Measurements from ENCODE around the gene RNF34.
A peak's percentile ranks its signal among the peaks of the same experiment; 100 is the strongest.

RNF34 gene

DNA sequence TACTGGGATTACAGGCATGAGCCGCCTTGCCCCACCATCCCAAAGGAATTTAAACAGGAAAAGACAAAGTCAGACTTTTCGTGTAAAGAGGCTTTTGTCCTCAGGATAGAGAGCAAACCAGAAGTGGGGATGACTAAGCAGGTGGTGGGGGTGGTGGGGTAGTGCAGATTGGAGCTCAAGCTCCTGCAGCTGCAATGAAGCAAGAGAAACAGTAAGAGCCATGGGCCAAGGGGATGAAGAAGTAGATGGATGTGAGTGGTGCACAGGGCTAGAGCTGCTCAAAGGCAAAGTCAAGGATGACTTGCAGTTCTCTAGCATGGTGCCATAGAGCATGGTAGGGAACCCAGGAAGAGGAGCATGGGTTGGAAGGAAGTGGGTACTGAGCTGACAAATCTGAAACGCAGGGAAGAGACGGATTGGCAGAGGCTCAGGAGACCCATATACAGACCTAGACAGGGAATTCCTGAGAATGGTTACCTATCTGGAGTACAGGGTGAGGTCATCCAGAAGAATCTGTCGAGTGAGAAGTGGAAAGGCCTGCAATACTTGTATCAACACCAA, 11.4 kb upstream of the RNF34 start:
- DNase-seq (ENCODE audit: low read depth in 1 of 2, low spot score in 1 of 2), result peak; percentile 72 to 94
- TF ChIP-seq GABPA (IDR thresholded peaks at IDR 0.05; ENCODE audit: low read depth) (no peak), POLR2AphosphoS5 (IDR thresholded peaks at IDR 0.05; ENCODE audit: low read depth) (peak; percentile 49; the same call in 1 of the 2 replicates), SPI1 (IDR thresholded peaks at IDR 0.05; ENCODE audit: borderline replicate concordance, low read depth) (peak; percentile 64; the same call in 1 of the 2 replicates)
- TF ChIP-seq, protein P1, sequence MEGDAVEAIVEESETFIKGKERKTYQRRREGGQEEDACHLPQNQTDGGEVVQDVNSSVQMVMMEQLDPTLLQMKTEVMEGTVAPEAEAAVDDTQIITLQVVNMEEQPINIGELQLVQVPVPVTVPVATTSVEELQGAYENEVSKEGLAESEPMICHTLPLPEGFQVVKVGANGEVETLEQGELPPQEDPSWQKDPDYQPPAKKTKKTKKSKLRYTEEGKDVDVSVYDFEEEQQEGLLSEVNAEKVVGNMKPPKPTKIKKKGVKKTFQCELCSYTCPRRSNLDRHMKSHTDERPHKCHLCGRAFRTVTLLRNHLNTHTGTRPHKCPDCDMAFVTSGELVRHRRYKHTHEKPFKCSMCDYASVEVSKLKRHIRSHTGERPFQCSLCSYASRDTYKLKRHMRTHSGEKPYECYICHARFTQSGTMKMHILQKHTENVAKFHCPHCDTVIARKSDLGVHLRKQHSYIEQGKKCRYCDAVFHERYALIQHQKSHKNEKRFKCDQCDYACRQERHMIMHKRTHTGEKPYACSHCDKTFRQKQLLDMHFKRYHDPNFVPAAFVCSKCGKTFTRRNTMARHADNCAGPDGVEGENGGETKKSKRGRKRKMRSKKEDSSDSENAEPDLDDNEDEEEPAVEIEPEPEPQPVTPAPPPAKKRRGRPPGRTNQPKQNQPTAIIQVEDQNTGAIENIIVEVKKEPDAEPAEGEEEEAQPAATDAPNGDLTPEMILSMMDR (IDR thresholded peaks at IDR 0.05; ENCODE audit: insufficient read depth, low read length), result no peak
- TF ChIP-seq, protein P2, sequence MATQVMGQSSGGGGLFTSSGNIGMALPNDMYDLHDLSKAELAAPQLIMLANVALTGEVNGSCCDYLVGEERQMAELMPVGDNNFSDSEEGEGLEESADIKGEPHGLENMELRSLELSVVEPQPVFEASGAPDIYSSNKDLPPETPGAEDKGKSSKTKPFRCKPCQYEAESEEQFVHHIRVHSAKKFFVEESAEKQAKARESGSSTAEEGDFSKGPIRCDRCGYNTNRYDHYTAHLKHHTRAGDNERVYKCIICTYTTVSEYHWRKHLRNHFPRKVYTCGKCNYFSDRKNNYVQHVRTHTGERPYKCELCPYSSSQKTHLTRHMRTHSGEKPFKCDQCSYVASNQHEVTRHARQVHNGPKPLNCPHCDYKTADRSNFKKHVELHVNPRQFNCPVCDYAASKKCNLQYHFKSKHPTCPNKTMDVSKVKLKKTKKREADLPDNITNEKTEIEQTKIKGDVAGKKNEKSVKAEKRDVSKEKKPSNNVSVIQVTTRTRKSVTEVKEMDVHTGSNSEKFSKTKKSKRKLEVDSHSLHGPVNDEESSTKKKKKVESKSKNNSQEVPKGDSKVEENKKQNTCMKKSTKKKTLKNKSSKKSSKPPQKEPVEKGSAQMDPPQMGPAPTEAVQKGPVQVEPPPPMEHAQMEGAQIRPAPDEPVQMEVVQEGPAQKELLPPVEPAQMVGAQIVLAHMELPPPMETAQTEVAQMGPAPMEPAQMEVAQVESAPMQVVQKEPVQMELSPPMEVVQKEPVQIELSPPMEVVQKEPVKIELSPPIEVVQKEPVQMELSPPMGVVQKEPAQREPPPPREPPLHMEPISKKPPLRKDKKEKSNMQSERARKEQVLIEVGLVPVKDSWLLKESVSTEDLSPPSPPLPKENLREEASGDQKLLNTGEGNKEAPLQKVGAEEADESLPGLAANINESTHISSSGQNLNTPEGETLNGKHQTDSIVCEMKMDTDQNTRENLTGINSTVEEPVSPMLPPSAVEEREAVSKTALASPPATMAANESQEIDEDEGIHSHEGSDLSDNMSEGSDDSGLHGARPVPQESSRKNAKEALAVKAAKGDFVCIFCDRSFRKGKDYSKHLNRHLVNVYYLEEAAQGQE (IDR thresholded peaks at IDR 0.05; ENCODE audit: insufficient replicate concordance, low read depth), result no peak
- H3K4me3 ChIP-seq (replicated peaks; ENCODE audit: insufficient read depth, low read length), result no peak overlapping the region
- no peaks in the 10 kb centered on the region for H3K27me3 ChIP-seq (ENCODE audit: insufficient read depth, poor library complexity, severe bottlenecking)
- peak overlapping the region; percentile 63 for H3K27ac ChIP-seq (replicated peaks)

DNA sequence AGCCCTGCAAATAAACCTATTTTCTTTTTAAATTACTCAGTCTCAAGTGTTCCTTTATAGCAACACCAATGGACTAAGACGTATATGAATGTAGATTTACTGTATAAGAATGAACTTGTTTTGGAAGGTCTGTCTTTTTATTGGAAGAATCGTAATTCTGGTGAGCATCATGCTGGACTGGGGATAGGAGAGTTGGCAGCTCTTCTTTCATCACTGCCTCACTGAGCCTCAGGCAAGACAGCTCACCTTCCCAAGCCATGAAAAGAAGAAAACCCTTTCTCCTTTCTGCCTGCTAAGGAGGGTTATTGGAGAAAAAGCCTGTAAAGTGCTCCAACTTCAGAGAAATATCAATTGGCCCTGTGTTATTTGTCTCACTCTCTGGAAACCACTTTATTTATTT, 9.1 kb upstream of the RNF34 start:
- Histone ChIP-seq H3K27ac (replicated peaks) (no peak overlapping the region), H3K27me3 (ENCODE audit: insufficient read depth, poor library complexity, severe bottlenecking) (no peaks in the 10 kb centered on the region), H3K4me3 (replicated peaks; ENCODE audit: insufficient read depth, low read length) (no peak overlapping the region)
- TF ChIP-seq, protein P1 (IDR thresholded peaks at IDR 0.05; ENCODE audit: insufficient read depth, low read length), result no peak
- no peak for TF ChIP-seq GABPA (IDR thresholded peaks at IDR 0.05; ENCODE audit: low read depth)
- no peak for TF ChIP-seq SPI1 (IDR thresholded peaks at IDR 0.05; ENCODE audit: borderline replicate concordance, low read depth)
- no peak for DNase-seq (ENCODE audit: low read depth in 1 of 2, low spot score in 1 of 2)

DNA sequence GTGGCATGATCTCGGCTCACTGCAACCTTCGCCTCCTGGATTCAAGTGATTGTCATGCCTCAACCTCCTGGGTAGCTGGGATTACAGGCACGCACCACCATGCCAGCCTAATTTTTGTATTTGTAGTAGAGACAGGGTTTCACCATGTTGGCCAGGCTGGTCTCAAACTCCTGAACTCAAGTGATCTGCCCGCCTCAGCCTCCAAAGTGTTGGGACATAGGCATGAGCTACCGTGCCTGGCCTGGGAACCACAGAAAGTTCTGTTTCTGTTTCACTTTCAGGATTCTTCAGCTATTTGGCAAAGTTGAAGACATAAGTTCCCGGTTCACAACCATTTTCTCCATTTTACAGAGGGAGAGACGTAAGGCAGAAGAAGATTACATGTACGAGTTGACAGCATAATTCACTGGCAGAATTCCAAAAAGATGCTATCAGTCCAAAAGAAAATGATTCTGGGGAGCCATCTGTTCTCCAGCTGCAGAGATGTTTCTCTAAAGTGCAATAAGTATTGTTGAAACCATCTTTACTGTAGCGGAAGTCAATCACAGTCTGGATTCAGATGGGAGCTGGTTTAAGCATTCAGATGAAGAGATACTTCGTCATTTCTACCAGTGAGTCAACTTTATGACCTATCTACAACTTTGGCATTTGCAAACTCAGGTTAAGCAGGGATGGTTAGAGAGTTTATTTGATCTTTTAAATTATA, 8.1 kb upstream of the RNF34 start:
- Histone ChIP-seq H3K4me3 (replicated peaks; ENCODE audit: insufficient read depth, low read length) (no peak overlapping the region), H3K27ac (replicated peaks) (no peak overlapping the region), H3K27me3 (ENCODE audit: insufficient read depth, poor library complexity, severe bottlenecking) (no peaks in the 10 kb centered on the region)
- DNase-seq (ENCODE audit: low read depth in 1 of 2, low spot score in 1 of 2), result peak in 1 of 2 experiments; percentile 16
- TF ChIP-seq SPI1 (IDR thresholded peaks at IDR 0.05; ENCODE audit: borderline replicate concordance, low read depth), result no peak
- TF ChIP-seq POLR2AphosphoS5 (IDR thresholded peaks at IDR 0.05; ENCODE audit: low read depth), result no peak
- TF ChIP-seq, protein P2 (IDR thresholded peaks at IDR 0.05; ENCODE audit: insufficient replicate concordance, low read depth), result no peak
- TF ChIP-seq, protein P1 (IDR thresholded peaks at IDR 0.05; ENCODE audit: insufficient read depth, low read length), result no peak
- no peak for TF ChIP-seq GABPA (IDR thresholded peaks at IDR 0.05; ENCODE audit: low read depth)
